ENCODE measurements around the gene XRCC1. TPM values are rescaled to one million over a fixed set of nuclear protein-coding genes. Genes with fewer than 3 reads are reported as not detected.
"Not testable (repeated sequence)": the region's sequence is repeated elsewhere in the genome, so short reads cannot be mapped to it uniquely, and the experiment has no call there.

XRCC1 gene
- total RNA-seq, result 18.2 TPM
- long read RNA-seq, transcript XRCC1-201 (17 exons, 2,802 nt), result major isoform, 34 of 55 reads
- long read RNA-seq, partial matches to known transcripts, result 14 of 55 reads
- long read RNA-seq, other reads (novel, unspliced or antisense), result 7 of 55 reads

DNA sequence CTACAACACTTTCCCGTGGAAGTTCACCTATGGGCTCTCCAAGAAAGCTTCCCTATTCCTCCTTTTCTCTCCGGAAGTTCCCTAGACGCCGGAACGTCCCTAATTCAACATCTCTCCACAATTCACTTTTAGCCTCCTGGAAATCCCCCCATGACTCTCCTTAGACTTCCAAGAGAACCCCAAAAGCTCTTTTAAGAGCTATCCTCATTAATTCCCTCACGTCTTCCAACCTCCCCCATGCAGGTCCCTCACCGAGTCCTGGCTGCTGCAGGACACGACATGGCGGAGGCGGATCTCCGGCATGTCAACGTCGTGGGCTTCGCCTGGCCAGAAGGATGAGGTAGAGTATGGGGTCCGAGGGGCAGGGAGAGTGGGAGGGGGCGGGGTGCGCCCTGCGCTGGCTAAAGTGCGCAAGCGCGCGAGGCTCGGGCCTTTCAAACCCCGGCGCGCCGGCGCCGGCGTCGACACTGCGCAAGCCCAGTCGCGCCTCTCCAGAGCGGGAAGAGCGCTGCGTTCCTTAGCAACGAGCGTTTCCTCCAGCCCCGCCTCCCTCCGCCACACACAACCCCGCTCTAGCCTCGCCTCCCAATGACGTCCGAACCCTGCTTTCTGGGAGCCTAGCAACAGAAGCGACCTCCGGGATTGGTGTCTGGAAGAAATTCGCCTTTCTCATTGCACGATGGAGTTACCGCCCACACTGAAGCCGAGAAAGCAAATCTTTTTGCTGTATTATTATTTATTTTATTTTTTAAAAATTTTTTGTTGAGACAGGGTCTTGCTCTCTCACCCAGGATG is at the start of gene XRCC1, which contains the start of gene PINLYP:
XRCC1 (minus strand) TSS at position 372 of the 795 bp plus-strand sequence; CDS start at position 303, 69 bp downstream.
PINLYP (plus strand) TSS at position 646 of the 795 bp plus-strand sequence. CDS start 1,391 bp downstream, outside the sequence.
- DNase-seq (ENCODE audit: low spot score), result peak; percentile 99

GRCh38 chr19:43624933-43625332 is 49.6 kb upstream of the XRCC1 start:
- DNase-seq (ENCODE audit: low spot score), result no peak

DNA sequence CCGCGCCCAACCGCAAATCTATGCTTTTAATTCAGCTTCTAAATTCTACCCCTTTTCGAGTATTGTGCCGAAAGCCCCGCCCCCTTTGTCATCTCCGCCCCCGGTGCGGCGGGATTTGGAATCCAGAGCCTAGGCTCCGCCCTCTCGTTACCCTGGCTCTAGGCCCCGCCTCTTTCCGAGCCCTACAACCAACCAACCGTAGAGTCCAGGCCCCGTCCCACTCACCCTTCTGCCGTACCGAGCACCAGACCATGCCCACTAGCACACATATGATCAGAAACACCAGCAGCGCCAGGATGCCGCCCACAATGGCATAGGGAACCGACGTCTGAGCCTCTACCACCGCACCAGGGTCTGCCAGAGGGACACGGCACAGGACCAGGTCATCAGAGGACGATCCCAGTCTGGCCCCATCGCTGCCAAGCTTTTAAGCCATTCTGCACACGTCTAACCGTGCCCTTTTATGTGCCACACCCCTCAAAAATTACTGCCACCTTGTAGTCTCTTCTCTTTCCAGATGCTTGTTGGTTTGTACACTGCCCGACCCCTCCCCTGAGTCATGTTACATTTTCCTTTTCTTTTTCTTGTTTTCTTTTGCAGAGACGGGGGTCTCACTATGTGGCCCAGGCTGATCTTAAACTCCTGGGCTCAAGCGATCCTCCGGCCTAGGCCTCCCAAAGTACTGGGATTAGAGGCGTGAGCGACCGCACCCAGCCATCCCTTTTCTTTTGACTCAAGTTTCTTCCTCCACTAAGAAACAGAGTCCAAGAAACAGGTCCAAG is 48.8 kb upstream of the XRCC1 start:
- DNase-seq (ENCODE audit: low spot score), result no peak

DNA sequence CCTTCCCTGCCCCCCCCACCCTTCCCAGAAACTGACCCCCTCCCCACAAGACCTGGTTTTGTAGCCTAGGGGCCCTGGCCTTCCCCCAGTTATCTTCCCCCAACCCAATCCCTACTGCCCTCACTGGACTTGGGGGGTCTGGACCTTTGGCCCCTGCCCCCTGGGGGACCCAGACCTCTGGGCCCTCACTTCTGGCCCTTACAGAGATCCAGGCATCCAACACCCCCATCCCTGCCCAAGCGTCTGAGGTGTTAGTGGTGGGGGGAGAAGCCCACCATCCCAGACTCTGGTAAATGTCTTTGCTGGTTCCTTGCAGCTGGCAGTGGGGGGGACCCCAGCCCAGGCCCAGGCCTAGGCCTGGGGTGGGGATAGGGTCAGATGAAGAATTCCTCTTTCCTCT is 47.6 kb upstream of the XRCC1 start:
- no peak for DNase-seq (ENCODE audit: low spot score)

DNA sequence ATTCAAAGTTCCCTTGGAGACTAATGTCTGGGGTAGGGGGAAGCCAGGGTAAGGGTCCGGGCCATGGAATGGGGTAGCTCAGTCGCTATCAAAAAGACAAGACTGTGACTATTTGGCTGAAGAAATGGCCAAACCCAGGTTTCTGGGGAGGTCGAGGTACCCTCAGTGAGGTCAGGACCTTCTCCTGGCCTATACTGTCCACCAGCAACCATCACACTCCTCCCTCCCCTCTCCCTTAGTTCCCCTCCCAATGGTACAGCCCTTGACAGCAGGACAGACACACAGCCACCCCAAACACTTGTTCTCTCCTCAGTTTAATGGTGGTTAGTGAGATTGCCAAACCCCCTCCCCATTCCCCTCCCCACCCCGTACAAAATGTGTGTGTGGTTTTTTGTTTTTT is 46.7 kb upstream of the XRCC1 start:
- no peak for DNase-seq (ENCODE audit: low spot score)

GRCh38 chr19:43620061-43621001 is 45.0 kb upstream of the XRCC1 start:
- no peak for DNase-seq (ENCODE audit: low spot score)

- DNase-seq (ENCODE audit: low spot score), result peak; percentile 95
Observed at GRCh38 chr19:43619262-43620060, 44.1 kb upstream of the XRCC1 start, which contains the start of gene ZNF428. TSS of gene ZNF428 (minus strand) at chr19:43619629. CDS start at chr19:43614304, 5,325 bp downstream.

DNA sequence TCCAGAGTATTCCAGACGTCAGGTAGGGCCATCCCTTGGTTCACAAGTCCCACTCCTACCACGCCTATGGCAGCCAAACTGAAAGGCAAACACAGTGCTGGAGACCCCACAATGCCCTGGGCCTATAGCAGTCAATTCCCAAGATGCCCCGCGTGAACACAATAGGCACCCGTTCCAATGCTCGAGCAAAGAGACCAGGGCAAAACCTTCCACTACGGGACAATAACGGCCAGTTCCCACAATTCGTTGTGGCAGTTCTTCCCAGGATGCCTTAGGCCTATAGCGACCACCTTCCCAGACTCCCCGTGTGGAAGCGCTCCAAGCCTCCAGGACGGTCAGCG is 43.6 kb upstream of the XRCC1 start:
- no peak for DNase-seq (ENCODE audit: low spot score)

- DNase-seq (ENCODE audit: low spot score), result no peak
Observed at GRCh38 chr19:43616954-43617353, 41.6 kb upstream of the XRCC1 start.

- no peak for DNase-seq (ENCODE audit: low spot score)
Observed at GRCh38 chr19:43616306-43616705, 41.0 kb upstream of the XRCC1 start.

DNA sequence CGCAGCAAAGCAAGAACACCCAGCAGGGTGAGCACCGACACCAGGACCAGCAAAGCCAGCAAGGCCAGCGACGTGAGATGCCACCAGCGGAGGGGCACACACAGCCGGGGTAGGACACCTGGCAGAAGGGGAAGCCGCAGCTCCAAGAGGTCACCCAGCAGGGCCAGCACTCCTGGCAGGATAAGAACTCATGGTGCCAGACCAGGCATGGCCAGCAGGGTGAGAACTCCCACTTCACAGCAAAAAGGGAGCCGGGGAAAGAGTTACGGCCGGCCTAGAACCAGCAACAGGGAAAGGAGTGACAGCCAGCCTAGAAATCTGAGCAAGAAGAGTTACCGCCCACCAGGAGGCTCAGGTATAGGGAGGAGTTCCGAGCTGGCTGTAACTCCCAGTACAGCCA is 37.0 kb upstream of the XRCC1 start:
- DNase-seq (ENCODE audit: low spot score), result no peak

DNA sequence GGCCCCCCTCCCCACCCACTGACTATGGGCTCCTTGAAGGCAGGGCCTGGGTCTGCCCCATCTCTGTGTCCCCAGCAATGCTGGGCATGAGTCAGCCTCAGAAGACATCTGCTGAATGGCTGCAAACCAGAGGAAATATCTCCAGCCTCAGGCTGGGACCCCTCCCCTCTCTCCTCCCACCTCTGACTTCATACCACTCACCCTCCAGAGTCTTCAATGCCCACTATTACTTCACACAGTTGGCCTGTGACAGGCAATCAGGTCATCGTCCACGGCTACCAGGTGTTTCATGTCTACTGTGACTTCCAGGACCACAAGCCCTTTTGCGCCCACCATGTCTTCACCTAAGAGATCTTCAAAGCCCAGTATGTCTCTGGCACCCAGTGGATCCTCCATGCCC is 36.5 kb upstream of the XRCC1 start, which contains the start of gene SRRM5:
SRRM5 (plus strand) TSS at position 301 of the 400 bp plus-strand sequence; CDS start at position 335, 34 bp downstream.
- no peak for DNase-seq (ENCODE audit: low spot score)

DNA sequence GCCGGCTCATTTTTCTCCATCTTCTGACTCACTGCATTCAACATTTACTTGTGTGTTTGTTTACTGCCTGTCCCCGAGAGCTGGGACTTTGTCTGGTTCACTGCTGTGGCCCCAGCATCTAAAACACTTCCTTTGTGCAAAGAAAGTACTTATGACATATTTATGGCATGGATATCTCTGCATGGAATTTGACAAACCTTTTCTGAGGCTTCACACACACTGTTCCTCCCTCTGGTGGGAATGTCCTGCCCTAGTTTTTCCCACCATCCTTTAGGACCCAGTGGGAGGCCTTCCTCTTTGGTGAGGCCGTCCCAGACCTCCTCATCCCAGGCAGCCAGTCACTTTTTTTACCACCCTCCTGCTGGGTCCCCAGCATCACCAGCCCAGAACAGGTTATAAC is 35.2 kb upstream of the XRCC1 start:
- DNase-seq (ENCODE audit: low spot score), result no peak

GRCh38 chr19:43609872-43610271 is 34.5 kb upstream of the XRCC1 start:
- no peak for DNase-seq (ENCODE audit: low spot score)

- DNase-seq (ENCODE audit: low spot score), result no peak
Observed at GRCh38 chr19:43607238-43608205, 32.2 kb upstream of the XRCC1 start.

- DNase-seq (ENCODE audit: low spot score), result no peak
Observed at GRCh38 chr19:43606569-43607229, 31.4 kb upstream of the XRCC1 start.

GRCh38 chr19:43605875-43606568 is 30.7 kb upstream of the XRCC1 start:
- DNase-seq (ENCODE audit: low spot score), result no peak

DNA sequence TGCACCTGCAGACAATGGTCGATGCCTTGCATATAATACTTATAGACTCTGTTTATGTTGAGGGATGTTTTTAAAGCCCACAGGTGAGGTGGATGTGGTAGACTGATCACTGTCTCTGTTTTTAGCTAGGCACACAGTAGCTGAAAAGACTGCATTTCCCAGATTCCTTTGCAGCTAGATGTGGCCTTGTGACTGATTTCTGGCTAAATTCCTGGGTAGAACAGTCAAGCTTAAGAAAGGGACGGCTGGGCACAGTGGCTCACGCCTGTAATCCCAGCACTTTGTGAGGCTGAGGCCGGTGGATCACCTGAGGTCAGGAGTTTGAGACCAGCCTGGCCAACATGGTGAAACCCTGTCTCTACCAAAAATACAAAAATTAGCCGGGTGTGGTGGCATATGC is 25.0 kb upstream of the XRCC1 start:
- not testable (repeated sequence) for DNase-seq (ENCODE audit: low spot score)

All from mesenteric fat pad (tissue), 1 donor.